ENCODE data around the gene ZBTB42. TPM values are rescaled to one million over a fixed set of nuclear protein-coding genes. Genes with fewer than 3 reads are reported as not detected.

The ZBTB42 gene
- polyA plus RNA-seq, 3 donors: 0.49 to 1.0 (median 0.68) TPM

DNA sequence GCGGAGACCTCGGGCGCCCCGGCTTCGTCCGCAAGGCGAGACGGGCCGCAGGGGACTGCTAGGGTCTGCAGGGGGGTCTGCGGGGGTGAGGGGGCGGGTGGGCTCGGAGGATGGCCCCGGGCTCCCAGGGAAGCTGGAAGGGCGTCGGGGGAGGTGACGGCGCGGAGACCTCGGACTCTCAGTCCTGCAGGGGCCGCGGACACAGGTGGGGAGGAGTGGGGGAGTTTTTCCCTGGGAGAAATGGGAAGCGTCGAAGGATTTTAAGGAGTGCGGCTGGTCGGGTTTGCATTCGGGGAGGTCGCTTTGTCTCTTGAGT is 25.9 kb downstream of the ZBTB42 start:
- 1% methylated on average over 21 of the region's 27 CpGs for WGBS (ENCODE audit: insufficient coverage)
- peak overlapping the region in 2 of 3 experiments; percentile 23 to 70 for H3K4me3 ChIP-seq (replicated peaks in 1 of 3; ENCODE audit: low read depth in 2 of 3, low read length in 3 of 3)
- H3K4me2 ChIP-seq (replicated peaks; ENCODE audit: extremely low read depth, low read length, poor library complexity, severe bottlenecking): peak overlapping the region; percentile 95
- H3K27ac ChIP-seq (ENCODE audit: low read depth in 1 of 2, low read length in 2 of 2): no peak overlapping the region
- peaks cover 23% of the 10 kb centered on the region for H3K4me1 Mint-ChIP-seq
- H3K9me3 Mint-ChIP-seq: peaks cover 7 to 21% (median 13%) of the 10 kb centered on the region in 7 donors
- TF ChIP-seq, protein P1, sequence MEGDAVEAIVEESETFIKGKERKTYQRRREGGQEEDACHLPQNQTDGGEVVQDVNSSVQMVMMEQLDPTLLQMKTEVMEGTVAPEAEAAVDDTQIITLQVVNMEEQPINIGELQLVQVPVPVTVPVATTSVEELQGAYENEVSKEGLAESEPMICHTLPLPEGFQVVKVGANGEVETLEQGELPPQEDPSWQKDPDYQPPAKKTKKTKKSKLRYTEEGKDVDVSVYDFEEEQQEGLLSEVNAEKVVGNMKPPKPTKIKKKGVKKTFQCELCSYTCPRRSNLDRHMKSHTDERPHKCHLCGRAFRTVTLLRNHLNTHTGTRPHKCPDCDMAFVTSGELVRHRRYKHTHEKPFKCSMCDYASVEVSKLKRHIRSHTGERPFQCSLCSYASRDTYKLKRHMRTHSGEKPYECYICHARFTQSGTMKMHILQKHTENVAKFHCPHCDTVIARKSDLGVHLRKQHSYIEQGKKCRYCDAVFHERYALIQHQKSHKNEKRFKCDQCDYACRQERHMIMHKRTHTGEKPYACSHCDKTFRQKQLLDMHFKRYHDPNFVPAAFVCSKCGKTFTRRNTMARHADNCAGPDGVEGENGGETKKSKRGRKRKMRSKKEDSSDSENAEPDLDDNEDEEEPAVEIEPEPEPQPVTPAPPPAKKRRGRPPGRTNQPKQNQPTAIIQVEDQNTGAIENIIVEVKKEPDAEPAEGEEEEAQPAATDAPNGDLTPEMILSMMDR (IDR thresholded peaks at IDR 0.05): no peak
- H3K9ac ChIP-seq (ENCODE audit: insufficient read depth, low read length, poor library complexity, severe bottlenecking): no peak overlapping the region
- H3K27ac Mint-ChIP-seq: peak overlapping the region in 3 of 7 donors; percentile 24 to 51 (median 40)
- H3K27me3 Mint-ChIP-seq (ENCODE audit: low read depth in 3 of 3): peaks cover 34 to 53% (median 45%) of the 10 kb centered on the region in 3 donors
- intact Hi-C loops (cut with micrococcal nuclease): loop anchor here (1.0 to 2.0 kb wide), 3 partner anchors 32 to 59 kb away; partner anchors contain the start of gene AKT1 (in 1 of the 2)
- no peaks in the 10 kb centered on the region for H3K36me3 ChIP-seq (replicated peaks in 1 of 2; ENCODE audit: control insufficient read depth in 1 of 2, insufficient read depth in 2 of 2, low read length in 2 of 2)
- H3K27me3 ChIP-seq (ENCODE audit: control insufficient read depth in 2 of 2, insufficient read depth in 2 of 2, low read length in 2 of 2): peaks cover 13 to 31% of the 10 kb centered on the region in 2 donors
- H3K36me3 Mint-ChIP-seq: peaks cover 4 to 8% of the 10 kb centered on the region in 2 donors
- H4K20me1 ChIP-seq (ENCODE audit: insufficient read depth, low read length): no peaks in the 10 kb centered on the region
- no peaks in the 10 kb centered on the region for H3K79me2 ChIP-seq (ENCODE audit: insufficient read depth, low read length)
- H3K4me3 Mint-ChIP-seq: peak overlapping the region; percentile 72 to 89
- no peak for DNase-seq
- peaks cover 18 to 25% of the 10 kb centered on the region in 2 donors for H3K4me1 ChIP-seq (ENCODE audit: control insufficient read depth in 1 of 2, insufficient read depth in 2 of 2, low read length in 2 of 2)
- peak overlapping the region; percentile 86 for H2AFZ ChIP-seq (ENCODE audit: insufficient read depth, low read depth, low read length, poor library complexity, severe bottlenecking)
- H3K9me3 ChIP-seq (replicated peaks in 1 of 2; ENCODE audit: control insufficient read depth in 1 of 2, insufficient read depth in 1 of 2, low read length in 2 of 2): peaks cover 0 to 14% of the 10 kb centered on the region in 2 donors

DNA sequence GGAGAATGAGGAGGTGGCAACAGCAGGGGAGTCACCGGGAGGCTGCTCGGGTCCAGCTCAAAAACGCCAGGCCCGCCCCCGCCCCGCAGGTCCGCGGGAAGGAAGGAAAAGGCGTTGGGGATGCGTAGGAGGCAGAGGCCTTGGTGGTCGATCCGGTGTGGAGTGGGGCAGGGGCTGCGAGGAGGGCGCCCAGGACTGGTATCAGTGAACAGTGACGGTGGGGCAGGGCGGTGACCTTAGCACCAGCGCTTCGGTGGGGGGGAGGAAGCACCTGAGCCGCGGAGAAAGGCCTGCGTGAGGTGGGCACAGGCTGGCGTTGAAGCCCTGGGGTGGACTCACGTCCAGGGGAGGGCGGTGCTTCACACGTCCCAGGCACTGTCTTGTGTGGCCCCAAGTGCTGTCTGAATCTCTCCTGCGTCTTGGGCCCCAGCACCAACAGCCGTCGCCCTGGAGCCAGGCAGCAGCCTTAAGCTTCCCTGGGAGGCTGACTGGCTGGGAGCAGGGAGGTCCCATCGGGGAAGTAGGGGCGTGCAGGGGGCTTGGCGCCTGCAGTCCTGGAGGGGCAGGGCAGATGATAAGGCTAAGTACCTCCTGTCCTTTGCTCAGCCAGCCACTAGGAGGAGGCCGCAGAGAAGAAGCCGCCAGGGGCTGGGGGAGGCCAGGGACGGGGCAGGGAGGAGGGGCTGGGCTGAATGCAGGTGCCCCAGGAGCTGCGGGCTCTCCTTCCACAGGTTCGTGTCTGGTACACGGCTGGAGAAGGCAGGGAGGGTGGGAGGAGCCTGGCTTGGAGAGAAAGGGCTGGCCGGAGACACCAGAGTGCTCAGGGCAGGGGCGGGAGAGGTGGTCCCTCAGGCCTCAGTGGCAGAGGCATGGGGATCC is 26.5 kb downstream of the ZBTB42 start:
- TF ChIP-seq, protein P1 (IDR thresholded peaks at IDR 0.05): peak; percentile 74
- peak overlapping the region in 2 of 3 experiments; percentile 23 to 70 for H3K4me3 ChIP-seq (replicated peaks in 1 of 3; ENCODE audit: low read depth in 2 of 3, low read length in 3 of 3)
- no peaks in the 10 kb centered on the region for H4K20me1 ChIP-seq (ENCODE audit: insufficient read depth, low read length)
- no peak overlapping the region for H3K9ac ChIP-seq (ENCODE audit: insufficient read depth, low read length, poor library complexity, severe bottlenecking)
- H3K4me1 ChIP-seq (ENCODE audit: control insufficient read depth in 1 of 2, insufficient read depth in 2 of 2, low read length in 2 of 2): peaks cover 18 to 25% of the 10 kb centered on the region in 2 donors
- DNase-seq: peak; percentile 29 to 51 (median 39)
- H3K36me3 Mint-ChIP-seq: peaks cover 4 to 8% of the 10 kb centered on the region in 2 donors
- intact Hi-C loops (cut with micrococcal nuclease): loop anchor here (2.0 kb wide), 2 partner anchors 33 to 59 kb away; partner anchors contain the start of gene AKT1 (in 1 of the 2)
- H3K36me3 ChIP-seq (replicated peaks in 1 of 2; ENCODE audit: control insufficient read depth in 1 of 2, insufficient read depth in 2 of 2, low read length in 2 of 2): no peaks in the 10 kb centered on the region
- H3K4me1 Mint-ChIP-seq: peaks cover 23% of the 10 kb centered on the region
- peaks cover 7 to 21% (median 13%) of the 10 kb centered on the region in 7 donors for H3K9me3 Mint-ChIP-seq
- H3K9me3 ChIP-seq (replicated peaks in 1 of 2; ENCODE audit: control insufficient read depth in 1 of 2, insufficient read depth in 1 of 2, low read length in 2 of 2): peaks cover 0 to 14% of the 10 kb centered on the region in 2 donors
- peaks cover 13 to 31% of the 10 kb centered on the region in 2 donors for H3K27me3 ChIP-seq (ENCODE audit: control insufficient read depth in 2 of 2, insufficient read depth in 2 of 2, low read length in 2 of 2)
- no peaks in the 10 kb centered on the region for H3K79me2 ChIP-seq (ENCODE audit: insufficient read depth, low read length)
- H3K27ac ChIP-seq (ENCODE audit: low read depth in 1 of 2, low read length in 2 of 2): no peak overlapping the region
- 5% methylated on average over 39 of the region's 39 CpGs for WGBS (ENCODE audit: insufficient coverage)
- peak overlapping the region; percentile 72 to 89 for H3K4me3 Mint-ChIP-seq
- H3K27ac Mint-ChIP-seq: peak overlapping the region in 3 of 7 donors; percentile 24 to 51 (median 40)
- H3K27me3 Mint-ChIP-seq (ENCODE audit: low read depth in 3 of 3): peaks cover 34 to 53% (median 45%) of the 10 kb centered on the region in 3 donors
- H3K4me2 ChIP-seq (replicated peaks; ENCODE audit: extremely low read depth, low read length, poor library complexity, severe bottlenecking): peak overlapping the region; percentile 95
- peak overlapping the region; percentile 86 for H2AFZ ChIP-seq (ENCODE audit: insufficient read depth, low read depth, low read length, poor library complexity, severe bottlenecking)

Data from CD14-positive monocyte (primary cell).